NT2/D1 (cell line): ENCODE measurements around the gene VAV2.

Source experiments
- DNase-seq: peaks from one replicate; pipeline ENCODE4 v3.0.0-alpha.2; 2011; ENCODE audit warnings: low read depth, low spot score
- H3K27me3 ChIP-seq: 2 replicates; pipeline ENCODE4 v1.6.0; 2011; ENCODE audit warnings: mild to moderate bottlenecking; ENCODE audit not compliant: insufficient read length, insufficient read depth
- H3K36me3 ChIP-seq: 2 replicates; pipeline ENCODE4 v1.6.1; 2011; ENCODE audit warnings: mild to moderate bottlenecking, low read length, mixed read lengths; ENCODE audit not compliant: insufficient read depth, insufficient read length
- H3K4me1 ChIP-seq: 2 replicates; pipeline ENCODE4 v1.5.1; 2011; ENCODE audit not compliant: insufficient read depth, insufficient read length
- H3K4me3 ChIP-seq: 2 replicates; pipeline ENCODE4 v1.5.1; 2011; ENCODE audit warnings: low read depth; ENCODE audit not compliant: insufficient read length
- H3K9ac ChIP-seq: 2 replicates; pipeline ENCODE4 v1.6.0; 2011; ENCODE audit warnings: low read depth; ENCODE audit not compliant: insufficient read length
- H3K9me3 ChIP-seq: 2 replicates; pipeline ENCODE4 v1.5.1; 2011; ENCODE audit warnings: mild to moderate bottlenecking, low read length; ENCODE audit not compliant: insufficient read depth
- SUZ12 ChIP-seq: IDR thresholded peaks from 2 replicates; pipeline ENCODE4 v1.6.1; 2011; ENCODE audit not compliant: insufficient read length, insufficient read depth; ENCODE audit errors: extremely low read depth
- YY1 ChIP-seq: IDR thresholded peaks from 2 replicates; pipeline ENCODE4 v1.6.1; 2011; ENCODE audit not compliant: insufficient read length, insufficient read depth
- ZNF274 ChIP-seq: IDR thresholded peaks from 2 replicates; pipeline ENCODE4 v1.6.1; 2011; ENCODE audit warnings: mild to moderate bottlenecking, low read depth, low read length

Gene VAV2

DNA sequence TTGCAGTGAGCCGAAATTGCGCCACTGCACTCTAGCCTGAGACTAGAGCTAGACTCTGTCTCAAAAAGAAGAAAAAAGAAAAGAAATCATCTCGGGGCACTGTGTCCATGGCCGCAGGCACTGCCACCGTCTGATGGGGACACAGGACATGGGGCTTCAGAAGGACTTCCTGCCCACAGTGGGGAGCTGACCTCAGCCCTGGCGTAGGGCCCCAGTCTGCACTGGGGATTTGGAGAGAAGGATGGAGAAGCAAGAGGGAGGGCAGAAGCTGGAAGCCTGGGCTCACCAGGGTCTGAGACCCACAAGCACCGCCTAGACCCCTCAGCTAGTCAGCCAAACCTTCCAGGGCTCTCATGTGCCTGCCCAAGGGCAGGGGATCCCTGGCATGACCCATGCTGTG, 249.9 kb downstream of the VAV2 start:
- H3K4me1 ChIP-seq = peaks cover 12% of the 10 kb centered on the region
- no peak for DNase-seq
- no peaks in the 10 kb centered on the region for H3K36me3 ChIP-seq
- H3K4me3 ChIP-seq = no peak overlapping the region
- no peaks in the 10 kb centered on the region; the same call in 1 of the 2 replicates for H3K9me3 ChIP-seq
- no peaks in the 10 kb centered on the region for H3K27me3 ChIP-seq
- no peak for TF ChIP-seq YY1
- TF ChIP-seq SUZ12 = no peak
- TF ChIP-seq ZNF274 = no peak
- no peak overlapping the region for H3K9ac ChIP-seq

DNA sequence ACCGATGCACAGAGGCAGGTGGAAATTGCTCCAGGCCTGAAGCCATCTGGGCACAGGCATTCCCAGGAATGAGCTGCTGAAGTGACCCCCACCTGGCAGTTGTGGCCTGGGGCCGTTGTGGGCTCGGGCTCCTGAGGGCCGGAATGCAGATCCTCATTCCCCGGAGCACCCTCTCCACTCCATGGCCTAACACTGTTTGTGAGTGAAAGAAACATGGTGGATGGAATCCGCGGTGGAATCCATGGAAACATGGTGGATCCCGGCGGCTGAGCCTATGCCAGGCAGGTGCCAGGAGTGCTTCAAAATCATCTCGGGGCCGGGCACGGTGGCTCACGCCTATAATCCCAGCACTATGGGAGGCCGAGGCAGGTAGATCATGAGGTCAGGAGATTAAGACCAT, 250.4 kb downstream of the VAV2 start:
- Histone ChIP-seq H3K4me1 (peaks cover 16% of the 10 kb centered on the region), H3K9me3 (no peaks in the 10 kb centered on the region; the same call in 1 of the 2 replicates), H3K9ac (no peak overlapping the region), H3K4me3 (no peak overlapping the region), H3K27me3 (no peaks in the 10 kb centered on the region), H3K36me3 (no peaks in the 10 kb centered on the region)
- DNase-seq = no peak
- TF ChIP-seq SUZ12 = no peak
- TF ChIP-seq ZNF274 = no peak
- TF ChIP-seq YY1 = no peak

DNA sequence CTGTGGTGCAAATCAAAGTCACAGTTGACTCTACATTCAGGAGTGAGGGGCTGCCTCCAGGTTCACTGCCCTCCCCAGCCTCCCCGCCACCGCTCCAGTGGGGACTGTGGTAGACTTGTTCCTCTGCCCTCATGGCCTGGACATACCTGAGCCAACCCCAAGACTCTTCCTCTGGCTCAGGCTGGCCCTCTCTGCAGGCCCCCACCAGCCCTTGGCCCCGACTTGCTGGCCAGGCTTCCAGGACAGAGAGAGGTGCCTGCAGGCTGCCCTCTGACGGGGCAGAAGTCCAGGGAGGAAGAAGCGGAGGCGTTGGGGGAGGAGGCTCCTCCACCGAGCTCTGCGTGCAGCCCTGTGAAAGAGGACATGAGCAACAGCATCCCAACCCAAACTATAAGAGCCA, 251.2 kb downstream of the VAV2 start:
- Histone ChIP-seq H3K4me1 (peaks cover 19% of the 10 kb centered on the region), H3K9ac (no peak overlapping the region), H3K4me3 (no peak overlapping the region), H3K9me3 (no peaks in the 10 kb centered on the region), H3K27me3 (no peaks in the 10 kb centered on the region), H3K36me3 (no peaks in the 10 kb centered on the region)
- TF ChIP-seq YY1 (no peak), SUZ12 (no peak), ZNF274 (no peak)
- DNase-seq = no peak

DNA sequence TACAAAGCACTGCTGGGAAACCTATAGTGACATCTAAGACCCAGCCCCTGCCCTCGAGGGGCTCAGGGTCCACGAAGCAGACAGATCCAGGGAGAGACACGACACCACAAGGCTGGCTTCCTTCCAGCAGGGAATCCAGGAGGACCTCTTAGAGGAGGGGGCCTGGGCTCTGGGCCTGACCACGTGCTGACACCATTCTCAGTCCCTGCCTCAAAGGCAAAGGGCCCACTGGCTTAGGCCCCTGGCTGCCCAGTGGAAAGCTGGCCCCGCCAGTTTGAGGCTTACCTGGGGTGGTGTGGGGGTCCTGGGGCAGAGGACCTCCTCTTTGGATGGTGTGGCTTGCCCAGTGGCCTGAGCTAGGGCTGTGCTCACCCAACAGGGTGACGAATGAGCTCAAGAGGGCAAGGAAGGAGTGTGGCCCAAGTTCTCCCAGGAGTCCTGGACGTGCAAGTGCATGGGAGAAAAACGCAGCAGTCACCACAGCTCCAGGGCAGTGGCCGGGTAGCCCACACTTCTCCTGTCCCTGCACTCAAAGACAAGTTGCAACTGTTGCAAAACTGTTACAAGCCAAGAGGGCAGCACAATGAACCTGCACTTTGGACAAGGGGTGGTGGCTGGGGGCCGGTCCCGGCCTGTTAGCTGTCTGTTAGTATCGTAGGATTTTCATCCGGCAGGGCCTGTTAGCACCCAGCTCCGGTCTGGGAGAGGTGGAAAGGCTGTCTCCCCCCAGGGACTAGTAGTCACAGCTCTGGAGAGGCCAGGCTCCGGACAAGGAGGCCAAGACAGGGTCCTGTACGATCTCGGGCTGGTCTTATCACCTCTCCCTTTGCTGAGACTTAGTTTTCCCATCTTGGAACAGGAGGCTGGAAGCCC, 252.5 kb downstream of the VAV2 start:
- peaks cover 20% of the 10 kb centered on the region for H3K4me1 ChIP-seq
- no peaks in the 10 kb centered on the region for H3K9me3 ChIP-seq
- TF ChIP-seq YY1 (no peak), ZNF274 (no peak), SUZ12 (no peak)
- H3K4me3 ChIP-seq = no peak overlapping the region
- H3K9ac ChIP-seq = no peak overlapping the region
- H3K36me3 ChIP-seq = no peaks in the 10 kb centered on the region
- H3K27me3 ChIP-seq = no peaks in the 10 kb centered on the region
- DNase-seq = no peak

DNA sequence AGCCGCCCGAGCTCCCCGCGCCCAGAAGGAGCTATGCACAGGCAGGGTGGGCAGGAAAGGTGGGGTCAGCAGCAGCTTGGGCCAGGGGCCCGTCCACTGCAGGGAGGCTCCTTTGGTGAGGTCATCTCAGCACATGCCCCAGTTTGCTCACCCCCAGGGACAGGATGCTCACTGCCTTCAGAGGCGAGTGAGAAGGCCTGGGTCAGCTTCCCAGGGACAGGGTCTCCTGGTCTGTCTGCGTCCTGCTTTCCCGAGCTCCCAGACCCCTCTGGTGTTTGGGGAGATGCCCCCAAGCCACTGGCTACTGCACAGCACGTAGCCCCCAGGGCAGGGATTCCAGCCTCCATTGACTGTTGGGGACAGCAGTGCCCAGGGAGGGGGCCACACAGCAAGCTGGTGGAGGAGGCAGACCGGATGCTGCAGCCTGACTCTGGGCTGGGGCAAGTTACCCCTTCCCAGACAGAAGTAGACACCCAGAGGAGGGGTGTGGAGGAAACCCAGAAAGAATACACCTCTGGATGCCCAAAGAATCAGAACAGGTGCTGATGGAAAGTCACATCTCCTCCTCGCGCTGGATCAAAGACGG, 253.4 kb downstream of the VAV2 start:
- H3K9ac ChIP-seq = peak overlapping the region; percentile 66
- H3K4me1 ChIP-seq = peaks cover 20% of the 10 kb centered on the region
- TF ChIP-seq SUZ12 (no peak), ZNF274 (no peak), YY1 (no peak)
- DNase-seq = no peak
- peak overlapping the region; percentile 13 for H3K4me3 ChIP-seq
- no peaks in the 10 kb centered on the region for H3K9me3 ChIP-seq
- no peaks in the 10 kb centered on the region for H3K36me3 ChIP-seq
- no peaks in the 10 kb centered on the region for H3K27me3 ChIP-seq

DNA sequence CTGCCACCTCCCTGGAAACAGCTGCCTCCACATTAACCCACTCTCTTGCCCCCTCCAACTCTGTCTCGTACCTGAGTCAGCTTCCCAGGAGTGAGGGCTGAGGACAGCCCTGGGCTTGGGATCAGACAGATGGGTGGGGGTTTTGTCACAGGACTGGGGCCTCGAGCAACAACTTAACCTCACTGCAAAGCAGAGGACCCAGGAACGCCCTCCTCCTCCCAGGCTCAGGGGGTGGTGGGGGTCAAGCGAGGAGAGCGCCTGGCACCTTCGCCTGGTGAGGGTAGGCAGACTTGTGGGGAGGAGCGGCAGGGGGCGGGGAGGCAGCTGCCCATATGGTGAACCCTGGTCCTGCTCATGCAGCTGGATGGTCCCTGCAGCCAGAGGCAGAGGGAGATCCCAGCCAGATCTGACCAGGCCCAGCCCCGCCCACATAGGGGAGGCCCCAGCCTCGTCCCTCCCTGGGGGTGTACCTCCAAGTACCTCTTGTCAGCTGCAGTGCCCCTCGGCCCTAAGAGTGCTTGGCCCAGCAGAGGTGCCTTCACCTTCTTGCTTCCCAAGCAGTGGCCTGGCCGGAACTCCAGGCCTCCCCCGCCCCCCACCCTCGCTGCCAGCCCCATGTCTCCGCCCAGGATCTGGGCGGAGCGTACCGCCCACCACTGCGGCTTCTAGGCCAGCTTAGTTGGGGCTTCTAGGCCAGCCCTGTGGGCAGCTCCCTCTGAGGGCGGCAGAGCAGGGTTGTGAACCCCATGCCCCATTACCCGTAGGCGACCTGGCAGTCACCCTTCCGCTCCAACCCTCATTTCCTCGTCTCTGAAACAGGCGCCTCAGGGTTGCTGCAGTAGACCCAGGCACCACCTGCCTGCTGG, 254.1 kb downstream of the VAV2 start, which contains the start of gene SARDH:
Gene SARDH (minus strand): TSS at position 579 of the 866 bp plus-strand sequence. CDS start 4,179 bp downstream, outside the sequence.
- TF ChIP-seq ZNF274 = no peak
- TF ChIP-seq YY1 = no peak
- TF ChIP-seq SUZ12 = no peak
- peak within 1 kb of the TSS; percentile 54 for H3K4me3 ChIP-seq
- DNase-seq = peak; percentile 70

DNA sequence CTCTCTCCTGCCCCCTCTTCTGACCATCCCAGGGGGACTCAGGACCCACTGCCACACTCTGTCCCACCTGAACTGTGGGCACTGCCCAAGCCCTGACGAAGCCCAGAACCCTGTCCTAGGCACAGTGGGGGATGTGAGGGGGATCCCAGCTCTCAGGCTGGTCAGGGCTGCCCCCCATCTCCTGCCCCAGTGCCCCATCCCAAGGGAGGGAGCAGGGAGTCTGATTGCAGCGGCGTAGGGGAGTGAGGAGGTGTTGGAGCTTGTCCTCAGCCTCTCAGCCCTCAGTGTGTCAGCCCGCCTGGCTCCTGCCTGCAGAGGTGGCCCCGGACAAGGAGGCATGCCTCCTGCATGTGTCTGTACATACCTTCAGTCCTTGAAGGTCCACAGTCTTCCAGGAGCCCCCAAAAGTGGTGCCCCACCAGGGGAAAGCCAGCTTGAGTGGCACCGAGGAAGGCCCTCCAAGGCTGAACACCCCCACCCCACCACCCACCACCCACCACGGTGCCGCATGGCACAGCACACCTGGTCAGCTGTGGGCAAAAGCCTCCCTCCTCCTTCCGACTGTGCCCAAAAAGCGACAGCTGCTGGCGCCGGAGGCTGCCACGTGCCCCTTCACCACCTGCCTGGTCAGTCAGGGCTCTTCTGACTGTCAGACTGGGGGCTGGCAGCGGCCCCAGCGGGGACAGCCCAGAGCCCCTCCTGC, 254.9 kb downstream of the VAV2 start:
- Histone ChIP-seq H3K9ac (peak overlapping the region; percentile 69), H3K4me1 (peaks cover 24% of the 10 kb centered on the region), H3K36me3 (no peaks in the 10 kb centered on the region), H3K4me3 (peak overlapping the region; percentile 54), H3K9me3 (no peaks in the 10 kb centered on the region), H3K27me3 (no peaks in the 10 kb centered on the region)
- no peak for DNase-seq
- TF ChIP-seq SUZ12 (no peak), ZNF274 (no peak), YY1 (no peak)

More for the DNA sequence above, 254.1 kb downstream of the VAV2 start, which contains the start of gene SARDH:
- H3K9me3 ChIP-seq = no peaks in the 10 kb centered on the region
- no peaks in the 10 kb centered on the region for H3K36me3 ChIP-seq
- H3K9ac ChIP-seq = peak within 1 kb of the TSS; percentile 69
- no peaks in the 10 kb centered on the region for H3K27me3 ChIP-seq
- H3K4me1 ChIP-seq = peaks cover 24% of the 10 kb centered on the region
